Tibial artery (tissue), 4 donors: ENCODE measurements around the gene GFAP.

ENCODE experiments used
- DNase-seq, 2 donors: peaks; one replicate each; pipeline ENCODE4 v3.0.0-alpha.2; 2019
- H3K27ac ChIP-seq, 2 donors: fragments of 200-600 bp; sonication (generic) in 1 of 2; 1 replicate in 1 of 2; 2 replicates in 1 of 2; pipeline ENCODE4 v1.5.1; 2018 to 2019; ENCODE audit warnings: mild to moderate bottlenecking in 1 of 2
- H3K27me3 ChIP-seq, 2 donors: fragments of 200-600 bp; sonication (generic) in 1 of 2; one replicate each; pipeline versions ENCODE4 v1.5.1 to v1.6.0; 2016 to 2019
- H3K36me3 ChIP-seq, 3 donors: fragments of 200-600 bp; sonication (generic) in 2 of 3; one replicate each; pipeline ENCODE4 v1.5.1; 2016 to 2019; ENCODE audit warnings: mild to moderate bottlenecking in 2 of 3
- H3K4me1 ChIP-seq, 4 donors: fragments of 200-600 bp; sonication (generic) in 2 of 4; 1 replicate in 3 of 4; 2 replicates in 1 of 4; pipeline ENCODE4 v1.5.1; 2016 to 2019
- H3K4me3 ChIP-seq, 2 donors: fragments of 200-600 bp; sonication (generic) in 1 of 2; 1 replicate in 1 of 2; 2 replicates in 1 of 2; pipeline ENCODE4 v1.5.1; 2018 to 2019; ENCODE audit warnings: mild to moderate bottlenecking in 2 of 2
- H3K9me3 ChIP-seq, 3 donors: fragments of 200-600 bp; sonication (generic) in 1 of 3; one replicate each; pipeline ENCODE4 v1.5.1; 2016 to 2019
- CTCF ChIP-seq, 2 experiments: fragments of 200-600 bp in 1 of 2; fragments of 450-650 bp in 1 of 2; IDR thresholded peaks; one replicate each; pipeline ENCODE4 v1.5.1; 2017 to 2019; ENCODE audit warnings: antibody characterized with exemption in 2 of 2, mild to moderate bottlenecking in 1 of 2, moderate library complexity in 1 of 2
- intact Hi-C: fragments of 100-400 bp; cut with DNase I; formaldehyde crosslinking; loops from one replicate; pipeline ENCODE4 v1.15.0; 2023; ENCODE audit warnings: low total_unique reads

Gene GFAP

DNA sequence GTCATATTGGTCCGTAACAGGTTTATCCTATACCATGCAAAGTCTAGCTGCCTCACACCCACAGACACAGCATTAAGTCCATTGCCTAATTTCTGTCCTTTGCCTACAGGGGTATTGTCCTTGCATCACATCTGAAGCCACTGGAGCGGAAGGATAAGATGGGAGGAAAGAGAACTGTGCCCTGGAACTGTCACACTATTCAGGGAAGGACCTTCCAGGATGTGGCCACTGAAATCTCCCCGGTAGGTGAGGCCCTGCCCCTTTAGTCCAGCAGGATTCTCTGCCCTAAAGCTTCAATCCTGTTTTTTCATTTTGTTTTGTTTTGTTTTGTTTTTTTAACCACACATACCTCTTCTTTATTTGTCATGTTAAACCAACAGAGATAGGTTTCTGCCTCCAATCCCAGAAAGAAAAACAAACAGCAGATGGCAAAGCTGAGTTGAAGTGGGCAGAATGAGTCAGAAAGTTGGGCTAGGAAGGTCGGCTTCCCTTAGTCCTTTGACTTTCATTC, 13.8 kb downstream of the GFAP start:
- no peak overlapping the region for H3K27ac ChIP-seq
- H3K9me3 ChIP-seq = no peaks in the 10 kb centered on the region
- H3K4me1 ChIP-seq = peaks cover 0 to 29% (median 20%) of the 10 kb centered on the region in 4 donors
- peaks cover 0 to 3% (median 0%) of the 10 kb centered on the region in 3 donors for H3K36me3 ChIP-seq
- no peak for TF ChIP-seq CTCF (IDR thresholded peaks at IDR 0.05)
- H3K4me3 ChIP-seq = no peak overlapping the region
- peak in 1 of 2 donors; percentile 7 for DNase-seq
- intact Hi-C loops = no loop called here
- no peaks in the 10 kb centered on the region for H3K27me3 ChIP-seq

GRCh38 chr17:44900894-44901293, 14.4 kb downstream of the GFAP start:
- intact Hi-C loops = no loop called here
- peak; percentile 38 to 60 for DNase-seq
- Histone ChIP-seq H3K4me1 (peaks cover 0 to 29% (median 20%) of the 10 kb centered on the region in 4 donors), H3K27me3 (no peaks in the 10 kb centered on the region), H3K27ac (no peak overlapping the region), H3K36me3 (peaks cover 0 to 4% (median 0%) of the 10 kb centered on the region in 3 donors), H3K9me3 (no peaks in the 10 kb centered on the region), H3K4me3 (no peak overlapping the region)
- no peak for TF ChIP-seq CTCF (IDR thresholded peaks at IDR 0.05)

GRCh38 chr17:44899074-44899782, 16.1 kb downstream of the GFAP start, which contains the start of gene EFTUD2:
EFTUD2 (minus strand) TSS chr17:44899445; CDS start chr17:44894521, 4,924 bp downstream.
- peak within 1 kb of the TSS; percentile 69 to 77 for H3K4me3 ChIP-seq
- intact Hi-C loops = no loop called here
- H3K4me1 ChIP-seq = peaks cover 0 to 29% (median 20%) of the 10 kb centered on the region in 4 donors
- peak; percentile 89 to 93 for DNase-seq
- peak in 1 of 2 experiments; percentile 49 for TF ChIP-seq CTCF (IDR thresholded peaks at IDR 0.05)
- peak within 1 kb of the TSS; percentile 84 to 88 for H3K27ac ChIP-seq
- no peaks in the 10 kb centered on the region for H3K27me3 ChIP-seq
- no peaks in the 10 kb centered on the region for H3K9me3 ChIP-seq
- peaks cover 0 to 6% (median 6%) of the 10 kb centered on the region in 3 donors for H3K36me3 ChIP-seq

GRCh38 chr17:44898768-44899073, 16.6 kb downstream of the GFAP start:
- Histone ChIP-seq H3K27ac (peak overlapping the region; percentile 84 to 88), H3K9me3 (no peaks in the 10 kb centered on the region), H3K27me3 (no peaks in the 10 kb centered on the region), H3K36me3 (peaks cover 5 to 12% (median 11%) of the 10 kb centered on the region in 3 donors), H3K4me1 (peaks cover 0 to 29% (median 20%) of the 10 kb centered on the region in 4 donors), H3K4me3 (peak overlapping the region; percentile 69 to 77)
- TF ChIP-seq CTCF (IDR thresholded peaks at IDR 0.05) = no peak
- intact Hi-C loops = no loop called here
- no peak for DNase-seq

- peak in 1 of 2 donors; percentile 2 for DNase-seq
- H3K4me3 ChIP-seq = no peak overlapping the region
- no peak overlapping the region for H3K27ac ChIP-seq
- peaks cover 0 to 21% (median 16%) of the 10 kb centered on the region in 4 donors for H3K4me1 ChIP-seq
- no peaks in the 10 kb centered on the region for H3K27me3 ChIP-seq
- no peaks in the 10 kb centered on the region for H3K9me3 ChIP-seq
- intact Hi-C loops = no loop called here
- peaks cover 23 to 37% (median 36%) of the 10 kb centered on the region in 3 donors for H3K36me3 ChIP-seq
- no peak for TF ChIP-seq CTCF (IDR thresholded peaks at IDR 0.05)
Observed at GRCh38 chr17:44894642-44895041, 20.7 kb downstream of the GFAP start.
